ENCODE data around the gene GNA15.

Gene GNA15

DNA sequence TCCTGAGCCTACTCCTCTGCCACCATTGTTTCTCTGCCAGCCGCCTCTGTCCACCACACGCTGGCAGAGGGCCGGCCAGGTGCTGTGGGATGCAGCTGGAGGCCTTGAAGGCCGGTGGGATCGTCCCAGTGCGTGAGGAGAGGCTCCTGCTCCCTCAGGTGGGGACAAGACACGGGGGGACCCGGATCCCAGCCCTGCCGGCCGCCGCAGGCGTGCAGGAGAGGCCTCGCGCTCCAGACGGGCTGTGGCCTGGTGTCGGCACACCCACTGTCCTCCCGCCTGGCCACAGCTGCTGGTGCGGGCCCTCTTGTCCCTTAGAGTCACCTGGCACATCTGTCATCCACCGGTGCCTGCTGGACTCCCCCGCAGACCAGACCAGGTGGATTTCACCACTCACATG is 18.1 kb upstream of the GNA15 start:
- TF ChIP-seq, protein P1, sequence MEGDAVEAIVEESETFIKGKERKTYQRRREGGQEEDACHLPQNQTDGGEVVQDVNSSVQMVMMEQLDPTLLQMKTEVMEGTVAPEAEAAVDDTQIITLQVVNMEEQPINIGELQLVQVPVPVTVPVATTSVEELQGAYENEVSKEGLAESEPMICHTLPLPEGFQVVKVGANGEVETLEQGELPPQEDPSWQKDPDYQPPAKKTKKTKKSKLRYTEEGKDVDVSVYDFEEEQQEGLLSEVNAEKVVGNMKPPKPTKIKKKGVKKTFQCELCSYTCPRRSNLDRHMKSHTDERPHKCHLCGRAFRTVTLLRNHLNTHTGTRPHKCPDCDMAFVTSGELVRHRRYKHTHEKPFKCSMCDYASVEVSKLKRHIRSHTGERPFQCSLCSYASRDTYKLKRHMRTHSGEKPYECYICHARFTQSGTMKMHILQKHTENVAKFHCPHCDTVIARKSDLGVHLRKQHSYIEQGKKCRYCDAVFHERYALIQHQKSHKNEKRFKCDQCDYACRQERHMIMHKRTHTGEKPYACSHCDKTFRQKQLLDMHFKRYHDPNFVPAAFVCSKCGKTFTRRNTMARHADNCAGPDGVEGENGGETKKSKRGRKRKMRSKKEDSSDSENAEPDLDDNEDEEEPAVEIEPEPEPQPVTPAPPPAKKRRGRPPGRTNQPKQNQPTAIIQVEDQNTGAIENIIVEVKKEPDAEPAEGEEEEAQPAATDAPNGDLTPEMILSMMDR (IDR thresholded peaks at IDR 0.05): no peak
- H3K27ac ChIP-seq: no peak overlapping the region
- H3K36me3 ChIP-seq: peaks cover 24 to 97% (median 73%) of the 10 kb centered on the region in 3 donors
- intact Hi-C loops (cut with DNase I; ENCODE audit: low total_unique reads): loop anchor here (5.0 kb wide), 1 partner anchor 160 kb away; no protein-coding TSS in a partner anchor
- H3K4me1 ChIP-seq: peaks cover 0 to 9% (median 4%) of the 10 kb centered on the region in 4 donors
- no peak overlapping the region for H3K4me3 ChIP-seq
- DNase-seq: no peak
- no peaks in the 10 kb centered on the region for H3K9me3 ChIP-seq
- no peaks in the 10 kb centered on the region for H3K27me3 ChIP-seq

DNA sequence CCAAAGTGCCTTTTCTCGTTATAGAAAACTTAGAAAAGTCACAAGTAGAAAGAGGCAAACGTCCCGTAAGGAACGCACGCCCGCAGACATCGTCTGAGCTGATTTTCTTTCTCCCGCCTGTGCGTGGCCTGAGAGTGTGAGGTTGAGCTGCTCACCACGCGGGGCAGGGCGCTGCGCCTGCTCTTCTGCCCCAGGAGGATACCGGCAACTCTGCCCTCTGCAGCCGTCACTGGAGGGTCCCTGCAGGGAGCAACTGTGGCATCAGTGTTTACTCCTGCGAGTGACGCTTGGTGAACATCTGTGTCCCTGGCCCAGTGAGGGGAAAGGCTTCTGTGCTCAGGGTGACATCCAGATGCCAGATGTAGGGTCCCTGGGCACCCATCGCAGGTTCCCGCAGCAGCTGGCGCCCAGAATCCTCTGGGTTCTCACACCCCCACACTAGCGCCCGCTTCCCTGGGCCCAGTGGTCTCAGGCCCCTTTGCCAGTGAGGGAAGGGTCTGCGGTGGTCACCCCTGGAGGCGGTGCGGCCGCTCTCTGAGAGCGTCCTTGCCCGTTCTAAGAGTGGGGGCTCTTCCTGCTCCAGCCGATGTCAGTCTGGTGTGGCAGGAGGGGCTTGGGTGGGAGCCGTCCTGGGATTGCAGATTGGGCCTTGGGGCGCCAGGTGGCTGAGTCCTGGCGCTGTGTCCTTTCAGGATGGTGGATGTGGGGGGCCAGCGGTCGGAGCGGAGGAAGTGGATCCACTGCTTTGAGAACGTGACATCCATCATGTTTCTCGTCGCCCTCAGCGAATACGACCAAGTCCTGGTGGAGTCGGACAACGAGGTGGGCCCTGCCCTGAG is 17.4 kb upstream of the GNA15 start:
- H3K4me3 ChIP-seq: no peak overlapping the region
- peaks cover 0 to 9% (median 4%) of the 10 kb centered on the region in 4 donors for H3K4me1 ChIP-seq
- no peak for DNase-seq
- TF ChIP-seq, protein P1 (IDR thresholded peaks at IDR 0.05): no peak
- peaks cover 16 to 97% (median 66%) of the 10 kb centered on the region in 3 donors for H3K36me3 ChIP-seq
- intact Hi-C loops (cut with DNase I; ENCODE audit: low total_unique reads): loop anchor here (5.0 kb wide), 1 partner anchor 161 kb away; no protein-coding TSS in a partner anchor
- H3K27ac ChIP-seq: no peak overlapping the region
- no peaks in the 10 kb centered on the region for H3K27me3 ChIP-seq
- no peaks in the 10 kb centered on the region for H3K9me3 ChIP-seq

DNA sequence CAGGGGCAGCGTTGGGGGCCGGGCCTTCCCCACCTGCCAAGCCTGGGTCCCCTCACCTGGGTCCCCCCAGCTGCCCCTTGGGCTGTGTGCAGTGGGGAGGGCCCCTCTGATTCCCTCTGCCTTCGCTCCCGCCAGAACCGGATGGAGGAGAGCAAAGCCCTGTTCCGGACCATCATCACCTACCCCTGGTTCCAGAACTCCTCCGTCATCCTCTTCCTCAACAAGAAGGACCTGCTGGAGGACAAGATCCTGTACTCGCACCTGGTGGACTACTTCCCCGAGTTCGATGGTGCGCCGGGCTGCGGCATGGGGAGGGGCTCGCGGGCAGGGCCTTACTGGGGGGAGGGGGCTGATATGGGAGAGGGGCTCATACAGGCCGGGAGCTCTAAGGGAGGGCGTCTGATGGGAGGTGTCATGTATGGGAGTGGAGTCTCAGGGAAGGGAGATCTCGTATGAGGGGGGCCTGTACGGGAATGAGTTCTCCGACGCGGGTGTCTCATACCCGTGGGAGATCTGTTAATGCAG is 16.7 kb upstream of the GNA15 start:
- Histone ChIP-seq H3K4me1 (peaks cover 0 to 9% (median 4%) of the 10 kb centered on the region in 4 donors), H3K36me3 (peaks cover 13 to 92% (median 59%) of the 10 kb centered on the region in 3 donors), H3K27me3 (no peaks in the 10 kb centered on the region), H3K9me3 (no peaks in the 10 kb centered on the region), H3K4me3 (no peak overlapping the region), H3K27ac (no peak overlapping the region)
- intact Hi-C loops (cut with DNase I; ENCODE audit: low total_unique reads): loop anchor here (5.0 kb wide), 1 partner anchor 162 kb away; no protein-coding TSS in a partner anchor
- DNase-seq: no peak
- TF ChIP-seq, protein P1 (IDR thresholded peaks at IDR 0.05): no peak

DNA sequence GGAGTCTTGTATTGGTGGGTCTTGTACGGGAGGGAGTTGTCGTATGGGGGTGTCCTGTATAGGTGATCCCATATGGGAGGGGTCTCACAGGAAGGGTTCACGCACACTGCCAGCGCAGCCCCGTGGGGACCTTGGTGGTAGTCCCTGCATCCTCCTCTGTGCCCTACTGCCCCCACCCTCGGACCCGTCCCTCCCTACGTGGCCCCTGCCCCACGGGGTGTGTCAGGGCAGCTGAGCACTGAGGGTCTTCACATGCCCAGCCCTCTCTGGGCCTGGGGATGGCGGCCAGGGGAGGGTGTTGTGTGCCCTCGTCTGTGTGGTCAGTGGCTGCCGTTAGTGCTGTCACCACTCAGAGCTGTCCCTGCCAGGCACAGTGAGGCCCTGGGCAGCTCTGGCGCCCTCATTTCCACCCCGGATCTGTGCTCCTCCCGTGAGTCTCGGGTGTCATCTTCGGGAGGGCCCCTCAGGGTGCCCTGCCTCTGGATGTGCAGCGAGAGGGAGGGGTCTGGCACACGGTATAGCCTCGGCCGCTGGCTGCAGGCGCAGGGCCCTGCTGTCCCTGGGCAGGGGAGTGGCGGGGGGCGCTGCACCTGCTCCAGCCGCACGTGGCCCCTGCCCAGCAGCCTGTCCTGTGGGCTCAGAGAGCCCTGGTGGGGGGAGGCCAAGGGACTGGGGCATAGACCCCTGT is 16.0 kb upstream of the GNA15 start:
- TF ChIP-seq, protein P1 (IDR thresholded peaks at IDR 0.05): no peak
- no peak for DNase-seq
- Histone ChIP-seq H3K36me3 (peaks cover 13 to 85% (median 57%) of the 10 kb centered on the region in 3 donors), H3K27ac (no peak overlapping the region), H3K9me3 (no peaks in the 10 kb centered on the region), H3K4me3 (no peak overlapping the region), H3K27me3 (no peaks in the 10 kb centered on the region), H3K4me1 (peaks cover 0 to 9% (median 4%) of the 10 kb centered on the region in 4 donors)
- intact Hi-C loops (cut with DNase I; ENCODE audit: low total_unique reads): loop anchor here (5.0 kb wide), 1 partner anchor 163 kb away; no protein-coding TSS in a partner anchor

DNA sequence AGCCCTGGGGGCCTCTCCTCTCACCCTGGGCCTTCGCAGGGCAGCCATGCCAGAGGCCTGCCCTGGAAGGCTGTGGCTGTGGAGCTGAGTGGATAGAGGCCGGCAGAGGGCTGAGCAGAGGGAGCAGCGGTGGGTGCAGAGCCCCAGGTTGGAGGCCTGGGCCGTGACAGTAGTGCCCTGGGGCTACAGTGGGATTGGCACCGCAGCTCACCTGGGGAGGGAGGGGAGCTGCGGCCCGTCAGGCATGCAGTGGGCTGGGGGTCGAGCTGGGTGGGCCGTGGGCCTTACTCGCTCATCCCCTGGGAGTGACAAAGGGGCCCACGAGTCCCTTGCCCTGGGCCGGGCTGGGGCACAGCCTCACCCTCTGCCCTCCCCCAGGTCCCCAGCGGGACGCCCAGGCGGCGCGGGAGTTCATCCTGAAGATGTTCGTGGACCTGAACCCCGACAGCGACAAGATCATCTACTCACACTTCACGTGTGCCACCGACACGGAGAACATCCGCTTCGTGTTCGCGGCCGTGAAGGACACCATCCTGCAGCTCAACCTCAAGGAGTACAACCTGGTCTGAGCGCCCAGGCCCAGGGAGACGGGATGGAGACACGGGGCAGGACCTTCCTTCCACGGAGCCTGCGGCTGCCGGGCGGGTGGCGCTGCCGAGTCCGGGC is 15.1 kb upstream of the GNA15 start:
- H3K4me3 ChIP-seq: no peak overlapping the region
- no peak overlapping the region for H3K27ac ChIP-seq
- intact Hi-C loops (cut with DNase I; ENCODE audit: low total_unique reads): no loop called here
- peaks cover 0 to 9% (median 3%) of the 10 kb centered on the region in 4 donors for H3K4me1 ChIP-seq
- H3K27me3 ChIP-seq: no peaks in the 10 kb centered on the region
- TF ChIP-seq, protein P1 (IDR thresholded peaks at IDR 0.05): no peak
- no peak for DNase-seq
- peaks cover 13 to 78% (median 50%) of the 10 kb centered on the region in 3 donors for H3K36me3 ChIP-seq
- H3K9me3 ChIP-seq: no peaks in the 10 kb centered on the region

Data from tibial artery (tissue), 4 donors.